ENCODE measurements around the gene SEMA3G.

The SEMA3G gene

GRCh38 chr3:52470920-52471319, 26.0 kb upstream of the SEMA3G start:
- no peak overlapping the region for H2AK5ac ChIP-seq (ENCODE audit: low read length, severe bottlenecking)
- no peak overlapping the region for H2BK5ac ChIP-seq (ENCODE audit: low read depth, low read length, poor library complexity, severe bottlenecking)
- H3K14ac ChIP-seq (ENCODE audit: low read length in 2 of 2) = no peak overlapping the region
- H3K4me1 ChIP-seq (ENCODE audit: control insufficient read depth, insufficient read depth, low read depth, low read length) = peaks cover 9% of the 10 kb centered on the region
- DNase-seq = no peak
- no peak overlapping the region for H3K4me2 ChIP-seq (ENCODE audit: low read length, poor library complexity, severe bottlenecking)
- H3K27me3 ChIP-seq (ENCODE audit: control insufficient read depth in 1 of 2, insufficient read depth in 1 of 2, low read length in 2 of 2) = no peaks in the 10 kb centered on the region
- H3K9me3 ChIP-seq (ENCODE audit: control insufficient read depth, low read length) = no peaks in the 10 kb centered on the region
- H2BK15ac ChIP-seq (ENCODE audit: low read depth, poor library complexity, severe bottlenecking) = no peak overlapping the region
- peaks cover 57 to 73% of the 10 kb centered on the region in 2 experiments for H3K36me3 ChIP-seq (ENCODE audit: control insufficient read depth in 1 of 2, insufficient read depth in 2 of 2, low read depth in 1 of 2, low read length in 2 of 2)
- H4K91ac ChIP-seq (ENCODE audit: low read length) = no peak overlapping the region
- no peak overlapping the region for H3K23ac ChIP-seq (ENCODE audit: low read length in 2 of 2)
- H3K27ac ChIP-seq (ENCODE audit: low read length, poor library complexity, severe bottlenecking) = no peak overlapping the region
- no peak overlapping the region for H4K8ac ChIP-seq (ENCODE audit: low read length)
- H2AFZ ChIP-seq (ENCODE audit: low read depth, low read length) = no peak overlapping the region
- H3K4ac ChIP-seq (ENCODE audit: low read depth in 1 of 2, low read length in 2 of 2) = no peak overlapping the region
- peaks cover 44% of the 10 kb centered on the region for H3K79me1 ChIP-seq (replicated peaks; ENCODE audit: low read length, poor library complexity, severe bottlenecking)
- 92% methylated on average over 4 of the region's 4 CpGs for WGBS
- no peak overlapping the region for H3K4me3 ChIP-seq (ENCODE audit: insufficient read depth in 1 of 2, low read depth in 1 of 2, low read length in 2 of 2)
- H2BK120ac ChIP-seq (ENCODE audit: low read depth, low read length) = no peak overlapping the region
- H3K18ac ChIP-seq (ENCODE audit: low read depth in 1 of 2, low read length in 2 of 2) = no peak overlapping the region
- no peak overlapping the region for H3K9ac ChIP-seq (ENCODE audit: low read length)
- no peak overlapping the region for H2BK12ac ChIP-seq (ENCODE audit: low read length in 2 of 2)

GRCh38 chr3:52469001-52469400, 24.1 kb upstream of the SEMA3G start:
- no peak overlapping the region for H3K27ac ChIP-seq (ENCODE audit: low read length, poor library complexity, severe bottlenecking)
- H3K4me1 ChIP-seq (ENCODE audit: control insufficient read depth, insufficient read depth, low read depth, low read length) = peaks cover 14% of the 10 kb centered on the region
- 82% methylated on average over 5 of the region's 5 CpGs for WGBS
- H3K9me3 ChIP-seq (ENCODE audit: control insufficient read depth, low read length) = no peaks in the 10 kb centered on the region
- peaks cover 46% of the 10 kb centered on the region for H3K79me1 ChIP-seq (replicated peaks; ENCODE audit: low read length, poor library complexity, severe bottlenecking)
- H2BK5ac ChIP-seq (ENCODE audit: low read depth, low read length, poor library complexity, severe bottlenecking) = no peak overlapping the region
- no peak overlapping the region for H3K14ac ChIP-seq (ENCODE audit: low read length in 2 of 2)
- H2BK15ac ChIP-seq (ENCODE audit: low read depth, poor library complexity, severe bottlenecking) = no peak overlapping the region
- no peak overlapping the region for H3K23ac ChIP-seq (ENCODE audit: low read length in 2 of 2)
- no peak overlapping the region for H2AK5ac ChIP-seq (ENCODE audit: low read length, severe bottlenecking)
- no peak overlapping the region for H3K9ac ChIP-seq (ENCODE audit: low read length)
- no peak for DNase-seq
- H3K4ac ChIP-seq (ENCODE audit: low read depth in 1 of 2, low read length in 2 of 2) = no peak overlapping the region
- H3K27me3 ChIP-seq (ENCODE audit: control insufficient read depth in 1 of 2, insufficient read depth in 1 of 2, low read length in 2 of 2) = no peaks in the 10 kb centered on the region
- H3K36me3 ChIP-seq (ENCODE audit: control insufficient read depth in 1 of 2, insufficient read depth in 2 of 2, low read depth in 1 of 2, low read length in 2 of 2) = peaks cover 53 to 74% of the 10 kb centered on the region in 2 experiments
- H3K4me3 ChIP-seq (ENCODE audit: insufficient read depth in 1 of 2, low read depth in 1 of 2, low read length in 2 of 2) = no peak overlapping the region
- no peak overlapping the region for H3K18ac ChIP-seq (ENCODE audit: low read depth in 1 of 2, low read length in 2 of 2)
- H4K91ac ChIP-seq (ENCODE audit: low read length) = no peak overlapping the region
- H2BK12ac ChIP-seq (ENCODE audit: low read length in 2 of 2) = no peak overlapping the region
- no peak overlapping the region for H2AFZ ChIP-seq (ENCODE audit: low read depth, low read length)
- no peak overlapping the region for H3K4me2 ChIP-seq (ENCODE audit: low read length, poor library complexity, severe bottlenecking)
- no peak overlapping the region for H4K8ac ChIP-seq (ENCODE audit: low read length)
- no peak overlapping the region for H2BK120ac ChIP-seq (ENCODE audit: low read depth, low read length)

GRCh38 chr3:52468336-52468735, 23.4 kb upstream of the SEMA3G start:
- Histone ChIP-seq H3K36me3 (ENCODE audit: control insufficient read depth in 1 of 2, insufficient read depth in 2 of 2, low read depth in 1 of 2, low read length in 2 of 2) (peaks cover 51 to 72% of the 10 kb centered on the region in 2 experiments), H3K4ac (ENCODE audit: low read depth in 1 of 2, low read length in 2 of 2) (no peak overlapping the region), H3K9ac (ENCODE audit: low read length) (no peak overlapping the region), H3K27ac (ENCODE audit: low read length, poor library complexity, severe bottlenecking) (no peak overlapping the region), H2BK120ac (ENCODE audit: low read depth, low read length) (no peak overlapping the region), H2AFZ (ENCODE audit: low read depth, low read length) (no peak overlapping the region), H3K79me1 (replicated peaks; ENCODE audit: low read length, poor library complexity, severe bottlenecking) (peaks cover 41% of the 10 kb centered on the region), H3K23ac (ENCODE audit: low read length in 2 of 2) (peak overlapping the region in 1 of 2 experiments; percentile 71), H3K4me1 (ENCODE audit: control insufficient read depth, insufficient read depth, low read depth, low read length) (peaks cover 14% of the 10 kb centered on the region), H2BK15ac (ENCODE audit: low read depth, poor library complexity, severe bottlenecking) (no peak overlapping the region), H3K14ac (ENCODE audit: low read length in 2 of 2) (no peak overlapping the region), H3K18ac (ENCODE audit: low read depth in 1 of 2, low read length in 2 of 2) (no peak overlapping the region), H3K4me2 (ENCODE audit: low read length, poor library complexity, severe bottlenecking) (no peak overlapping the region), H3K9me3 (ENCODE audit: control insufficient read depth, low read length) (no peaks in the 10 kb centered on the region), H4K8ac (ENCODE audit: low read length) (no peak overlapping the region), H2AK5ac (ENCODE audit: low read length, severe bottlenecking) (no peak overlapping the region), H2BK5ac (ENCODE audit: low read depth, low read length, poor library complexity, severe bottlenecking) (no peak overlapping the region), H2BK12ac (ENCODE audit: low read length in 2 of 2) (no peak overlapping the region), H3K27me3 (ENCODE audit: control insufficient read depth in 1 of 2, insufficient read depth in 1 of 2, low read length in 2 of 2) (no peaks in the 10 kb centered on the region), H4K91ac (ENCODE audit: low read length) (no peak overlapping the region), H3K4me3 (ENCODE audit: insufficient read depth in 1 of 2, low read depth in 1 of 2, low read length in 2 of 2) (peak overlapping the region in 1 of 2 experiments; percentile 19)
- 85% methylated on average over 9 of the region's 9 CpGs for WGBS
- DNase-seq = no peak

GRCh38 chr3:52463416-52463815, 18.5 kb upstream of the SEMA3G start:
- 100% methylated on average over 3 of the region's 5 CpGs for WGBS
- H3K4me3 ChIP-seq (ENCODE audit: insufficient read depth in 1 of 2, low read depth in 1 of 2, low read length in 2 of 2) = no peak overlapping the region
- peaks cover 13% of the 10 kb centered on the region for H3K4me1 ChIP-seq (ENCODE audit: control insufficient read depth, insufficient read depth, low read depth, low read length)
- H4K8ac ChIP-seq (ENCODE audit: low read length) = no peak overlapping the region
- H3K23ac ChIP-seq (ENCODE audit: low read length in 2 of 2) = no peak overlapping the region
- H2BK12ac ChIP-seq (ENCODE audit: low read length in 2 of 2) = no peak overlapping the region
- H3K4me2 ChIP-seq (ENCODE audit: low read length, poor library complexity, severe bottlenecking) = no peak overlapping the region
- H2AK5ac ChIP-seq (ENCODE audit: low read length, severe bottlenecking) = no peak overlapping the region
- H4K91ac ChIP-seq (ENCODE audit: low read length) = no peak overlapping the region
- H3K79me1 ChIP-seq (replicated peaks; ENCODE audit: low read length, poor library complexity, severe bottlenecking) = peaks cover 27% of the 10 kb centered on the region
- no peak overlapping the region for H2BK5ac ChIP-seq (ENCODE audit: low read depth, low read length, poor library complexity, severe bottlenecking)
- no peak overlapping the region for H3K14ac ChIP-seq (ENCODE audit: low read length in 2 of 2)
- H3K27me3 ChIP-seq (ENCODE audit: control insufficient read depth in 1 of 2, insufficient read depth in 1 of 2, low read length in 2 of 2) = no peaks in the 10 kb centered on the region
- peaks cover 60 to 63% of the 10 kb centered on the region in 2 experiments for H3K36me3 ChIP-seq (ENCODE audit: control insufficient read depth in 1 of 2, insufficient read depth in 2 of 2, low read depth in 1 of 2, low read length in 2 of 2)
- H3K9me3 ChIP-seq (ENCODE audit: control insufficient read depth, low read length) = no peaks in the 10 kb centered on the region
- H2BK15ac ChIP-seq (ENCODE audit: low read depth, poor library complexity, severe bottlenecking) = no peak overlapping the region
- no peak for DNase-seq
- no peak overlapping the region for H2BK120ac ChIP-seq (ENCODE audit: low read depth, low read length)
- no peak overlapping the region for H3K9ac ChIP-seq (ENCODE audit: low read length)
- no peak overlapping the region for H3K27ac ChIP-seq (ENCODE audit: low read length, poor library complexity, severe bottlenecking)
- H3K18ac ChIP-seq (ENCODE audit: low read depth in 1 of 2, low read length in 2 of 2) = no peak overlapping the region
- no peak overlapping the region for H3K4ac ChIP-seq (ENCODE audit: low read depth in 1 of 2, low read length in 2 of 2)
- no peak overlapping the region for H2AFZ ChIP-seq (ENCODE audit: low read depth, low read length)

Measured in mesenchymal stem cell (in vitro differentiated cells and primary cell).